ENCODE data around the gene SLC28A1. TPM values are rescaled to one million over a fixed set of nuclear protein-coding genes. Genes with fewer than 3 reads are reported as not detected.
"Not testable (repeated sequence)": the region's sequence is repeated elsewhere in the genome, so short reads cannot be mapped to it uniquely, and the experiment has no call there.

Gene SLC28A1
- total RNA-seq, 2 donors from 2014 or later: 0.12 TPM; not detected in 1

DNA sequence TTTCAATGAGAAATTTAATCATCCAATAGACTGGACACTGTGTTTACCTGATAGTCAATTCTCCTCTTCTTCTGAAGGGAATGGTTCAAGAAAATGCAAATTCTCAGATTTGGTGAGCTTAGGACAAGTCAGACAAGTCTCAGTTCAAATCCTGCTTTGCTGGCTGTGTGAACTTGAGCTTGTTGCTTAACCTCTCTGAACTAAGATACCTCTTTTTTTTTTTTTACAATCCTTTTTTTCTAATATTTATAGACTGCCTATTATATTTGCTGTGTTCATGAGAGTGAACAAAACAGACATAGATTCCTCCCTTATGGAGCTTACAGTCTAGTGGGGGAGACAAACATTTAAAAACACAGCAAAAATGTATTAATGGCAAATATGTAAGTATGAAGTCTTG lies 8.2 kb upstream of the SLC28A1 start:
- Histone ChIP-seq H3K27ac (no peak overlapping the region), H3K36me3 (no peaks in the 10 kb centered on the region), H3K9me3 (no peaks in the 10 kb centered on the region), H3K4me1 (no peaks in the 10 kb centered on the region), H3K27me3 (no peaks in the 10 kb centered on the region), H3K4me3 (no peak overlapping the region)
- TF ChIP-seq, protein P1, sequence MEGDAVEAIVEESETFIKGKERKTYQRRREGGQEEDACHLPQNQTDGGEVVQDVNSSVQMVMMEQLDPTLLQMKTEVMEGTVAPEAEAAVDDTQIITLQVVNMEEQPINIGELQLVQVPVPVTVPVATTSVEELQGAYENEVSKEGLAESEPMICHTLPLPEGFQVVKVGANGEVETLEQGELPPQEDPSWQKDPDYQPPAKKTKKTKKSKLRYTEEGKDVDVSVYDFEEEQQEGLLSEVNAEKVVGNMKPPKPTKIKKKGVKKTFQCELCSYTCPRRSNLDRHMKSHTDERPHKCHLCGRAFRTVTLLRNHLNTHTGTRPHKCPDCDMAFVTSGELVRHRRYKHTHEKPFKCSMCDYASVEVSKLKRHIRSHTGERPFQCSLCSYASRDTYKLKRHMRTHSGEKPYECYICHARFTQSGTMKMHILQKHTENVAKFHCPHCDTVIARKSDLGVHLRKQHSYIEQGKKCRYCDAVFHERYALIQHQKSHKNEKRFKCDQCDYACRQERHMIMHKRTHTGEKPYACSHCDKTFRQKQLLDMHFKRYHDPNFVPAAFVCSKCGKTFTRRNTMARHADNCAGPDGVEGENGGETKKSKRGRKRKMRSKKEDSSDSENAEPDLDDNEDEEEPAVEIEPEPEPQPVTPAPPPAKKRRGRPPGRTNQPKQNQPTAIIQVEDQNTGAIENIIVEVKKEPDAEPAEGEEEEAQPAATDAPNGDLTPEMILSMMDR (IDR thresholded peaks at IDR 0.05): no peak
- no peak for DNase-seq (ENCODE audit: low spot score)

DNA sequence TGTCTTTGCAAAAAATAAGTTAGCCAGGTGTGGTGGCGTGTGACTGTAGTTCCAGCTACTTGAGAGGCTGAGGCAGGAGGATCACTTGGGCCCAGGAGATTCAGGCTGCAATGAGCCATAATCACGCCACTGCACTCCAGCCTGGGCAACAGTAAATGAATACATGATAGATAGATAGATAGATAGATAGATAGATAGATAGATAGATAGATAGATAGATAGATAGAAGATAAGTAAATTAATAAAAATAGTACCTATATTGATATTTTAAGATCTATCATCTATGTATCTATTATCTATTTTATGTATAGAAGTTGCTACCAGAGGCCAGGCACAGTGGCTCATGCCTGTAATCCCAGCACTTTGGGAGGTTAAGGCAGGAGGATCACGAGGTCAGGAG lies 6.8 kb upstream of the SLC28A1 start:
- H3K36me3 ChIP-seq; H3K27me3 ChIP-seq; H3K27ac ChIP-seq; H3K9me3 ChIP-seq; DNase-seq (ENCODE audit: low spot score); H3K4me1 ChIP-seq; H3K4me3 ChIP-seq: not testable (repeated sequence)

DNA sequence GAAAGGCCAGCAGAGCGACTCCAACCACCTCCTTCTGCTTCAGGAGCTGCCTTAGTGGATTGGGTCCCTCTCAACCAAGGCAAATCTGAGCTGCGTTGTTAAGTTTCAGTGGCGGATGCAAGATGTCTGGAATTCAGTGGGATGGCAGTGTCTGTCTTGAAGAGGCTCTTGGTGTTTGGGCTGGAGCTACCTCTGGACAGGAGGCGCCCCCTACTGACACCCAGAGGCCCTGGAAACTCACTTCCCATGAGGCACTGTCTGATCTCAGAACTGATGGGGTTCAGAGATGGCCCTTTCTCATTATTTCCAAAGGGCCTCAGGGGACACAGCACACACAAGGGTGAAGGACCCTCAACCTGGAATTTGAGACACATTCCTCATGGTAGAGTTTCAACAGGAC lies 6.0 kb upstream of the SLC28A1 start:
- no peaks in the 10 kb centered on the region for H3K9me3 ChIP-seq
- H3K27ac ChIP-seq: no peak overlapping the region
- H3K4me1 ChIP-seq: peaks cover 0 to 5% of the 10 kb centered on the region in 2 donors
- TF ChIP-seq, protein P1 (IDR thresholded peaks at IDR 0.05): peak; percentile 54 to 70
- DNase-seq (ENCODE audit: low spot score): peak; percentile 72
- H3K36me3 ChIP-seq: no peaks in the 10 kb centered on the region
- H3K4me3 ChIP-seq: no peak overlapping the region
- no peaks in the 10 kb centered on the region for H3K27me3 ChIP-seq

DNA sequence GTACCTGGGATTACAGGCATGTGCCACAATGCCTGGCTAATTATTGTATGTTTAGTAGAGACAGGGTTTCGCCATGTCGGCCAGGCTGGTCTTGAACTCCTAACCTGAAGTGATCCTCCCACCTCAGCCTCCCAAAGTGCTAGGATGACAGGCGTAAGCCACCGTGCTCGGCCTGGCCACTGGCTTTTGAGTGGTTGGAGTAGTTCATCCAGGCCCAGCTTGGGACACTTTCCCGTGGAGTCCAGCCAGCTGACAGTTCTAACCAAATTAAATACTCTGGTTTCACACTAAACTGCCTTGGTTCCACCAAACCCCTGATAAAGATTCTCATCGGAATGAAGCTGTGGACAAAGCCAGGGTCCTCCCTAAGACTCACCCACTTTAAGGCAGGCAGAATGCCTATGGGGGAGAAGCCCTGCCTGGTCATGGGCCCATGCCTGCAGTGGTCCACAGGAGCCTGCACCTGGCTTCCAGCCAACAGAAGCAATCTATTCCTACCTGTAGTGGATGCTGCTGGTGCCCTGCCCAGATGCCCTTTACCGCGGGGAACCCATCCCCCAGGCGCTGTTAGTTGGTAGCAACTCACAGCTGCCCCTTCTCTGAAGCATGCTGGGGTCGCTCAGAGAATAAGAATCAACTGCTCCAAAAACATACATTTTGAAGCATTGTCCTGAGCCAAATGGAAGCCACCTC lies 5.2 kb upstream of the SLC28A1 start:
- Histone ChIP-seq H3K4me3 (no peak overlapping the region), H3K27ac (no peak overlapping the region), H3K9me3 (no peaks in the 10 kb centered on the region), H3K27me3 (no peaks in the 10 kb centered on the region), H3K36me3 (no peaks in the 10 kb centered on the region), H3K4me1 (peaks cover 0 to 12% of the 10 kb centered on the region in 2 donors)
- DNase-seq (ENCODE audit: low spot score): no peak
- TF ChIP-seq, protein P1 (IDR thresholded peaks at IDR 0.05): no peak

DNA sequence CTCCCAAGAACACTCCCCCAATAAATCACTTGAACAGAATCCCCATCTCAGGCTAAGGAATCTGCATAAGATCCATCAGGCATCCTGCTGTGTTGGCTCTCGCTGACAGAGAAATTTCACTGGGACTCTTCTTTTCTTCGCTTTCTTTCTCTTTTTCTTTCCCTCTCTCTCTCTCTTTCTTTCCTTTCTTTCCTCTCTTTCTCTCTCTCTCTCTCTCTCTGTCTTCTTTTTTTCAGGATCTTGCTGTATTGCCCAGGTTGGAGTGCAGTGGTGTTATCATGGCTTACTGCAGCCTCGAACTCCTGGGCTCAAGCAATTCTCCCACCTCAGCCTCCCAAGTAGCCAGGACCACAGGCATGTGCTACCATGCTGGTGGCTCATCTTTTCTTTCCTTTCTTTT lies 4.5 kb upstream of the SLC28A1 start:
- TF ChIP-seq, protein P1 (IDR thresholded peaks at IDR 0.05): no peak
- H3K4me3 ChIP-seq: no peak overlapping the region
- H3K27me3 ChIP-seq: no peaks in the 10 kb centered on the region
- H3K9me3 ChIP-seq: no peaks in the 10 kb centered on the region
- no peak for DNase-seq (ENCODE audit: low spot score)
- peaks cover 0 to 18% of the 10 kb centered on the region in 2 donors for H3K4me1 ChIP-seq
- H3K27ac ChIP-seq: no peak overlapping the region
- no peaks in the 10 kb centered on the region for H3K36me3 ChIP-seq

DNA sequence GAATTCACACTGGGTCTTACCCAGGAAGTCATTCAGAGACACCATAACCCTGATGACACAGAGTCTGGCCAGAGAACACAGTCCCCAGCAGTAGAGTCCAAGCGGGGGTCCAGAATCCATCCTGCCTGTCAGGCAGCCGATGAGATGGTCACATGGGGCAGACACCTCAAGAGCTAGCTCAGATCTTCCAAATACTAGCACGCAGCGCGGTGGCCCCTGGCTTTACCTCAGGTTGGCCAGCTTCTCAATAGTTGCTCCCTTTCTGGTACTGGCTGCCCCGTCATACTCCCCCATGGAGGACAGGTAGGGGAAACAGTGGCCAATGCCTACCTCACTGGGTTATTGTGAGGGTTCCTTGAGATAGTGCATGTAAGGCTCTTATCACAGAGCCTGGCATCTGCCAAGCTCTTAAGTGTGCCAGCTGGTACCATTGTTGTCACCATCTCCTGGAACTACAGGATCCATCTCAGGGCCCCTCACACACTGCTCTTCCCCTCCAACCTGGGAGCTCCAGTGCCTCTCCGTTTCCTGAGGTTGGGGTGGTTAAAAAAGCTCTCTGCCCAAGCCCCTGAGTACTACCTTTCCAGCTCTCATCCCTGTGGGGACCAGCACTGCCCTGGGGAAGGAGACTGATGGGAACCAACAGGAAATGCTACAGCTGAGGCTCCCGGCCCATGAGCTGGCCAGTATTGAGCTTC lies 3.5 kb upstream of the SLC28A1 start:
- TF ChIP-seq, protein P1 (IDR thresholded peaks at IDR 0.05): no peak

More for the DNA sequence above, 3.5 kb upstream of the SLC28A1 start:
- H3K36me3 ChIP-seq: no peaks in the 10 kb centered on the region
- H3K4me1 ChIP-seq: peaks cover 0 to 18% of the 10 kb centered on the region in 2 donors
- H3K27me3 ChIP-seq: no peaks in the 10 kb centered on the region
- H3K27ac ChIP-seq: no peak overlapping the region
- no peak overlapping the region for H3K4me3 ChIP-seq
- no peaks in the 10 kb centered on the region for H3K9me3 ChIP-seq
- DNase-seq (ENCODE audit: low spot score): no peak
